22Rv1 (cell line): ENCODE results near the gene ILK.

Experiments
- CTCF ChIP-seq: fragments of 450-650 bp; IDR thresholded peaks from 2 replicates; pipeline ENCODE4 v1.5.1; 2017; ENCODE audit warnings: mild to moderate bottlenecking
- ZFX ChIP-seq: fragments of 450-650 bp; IDR thresholded peaks from 2 replicates; pipeline ENCODE4 v1.6.1; 2017; ENCODE audit warnings: antibody characterized with exemption, borderline replicate concordance

DNA sequence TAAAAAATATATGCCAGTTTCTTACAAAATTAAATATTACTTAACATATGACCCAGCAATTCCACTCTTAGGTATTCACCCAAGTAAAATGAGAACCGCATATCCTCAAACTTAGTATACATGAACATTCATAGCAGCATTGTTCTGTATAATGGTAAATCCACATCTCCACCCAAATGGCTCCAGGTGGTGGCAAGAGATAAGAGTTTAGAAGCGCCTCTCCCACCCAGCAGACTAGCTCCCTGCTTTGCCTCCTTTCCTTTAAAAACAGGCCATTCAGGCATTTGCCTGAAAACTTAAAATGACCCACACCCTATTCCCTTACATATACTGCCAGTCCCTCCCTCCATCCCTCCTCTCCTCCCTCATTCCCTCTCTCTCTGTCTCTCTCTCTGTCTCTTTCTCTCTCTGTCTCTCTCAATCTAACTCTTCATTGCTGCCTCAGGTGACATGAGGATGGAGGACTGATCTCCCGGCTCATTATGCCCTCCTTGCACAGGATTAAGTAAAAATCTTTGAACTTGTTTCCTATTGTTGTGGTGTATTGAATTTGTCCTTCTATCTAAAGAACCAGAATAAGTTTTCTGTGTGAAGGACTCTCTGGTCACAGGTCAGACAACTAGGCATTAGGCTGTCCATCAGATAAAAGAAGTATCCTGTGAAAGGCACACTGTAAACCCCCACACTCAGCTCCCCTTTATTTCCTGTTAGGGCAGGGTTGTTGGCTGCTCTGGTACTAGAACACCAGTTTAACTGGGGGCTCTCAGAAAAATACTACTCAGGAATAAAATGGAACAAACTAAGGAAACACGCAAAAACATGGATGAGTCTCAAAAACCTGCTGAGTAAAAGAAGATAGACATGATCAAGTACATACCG, 48.5 kb upstream of the ILK start:
- TF ChIP-seq CTCF (no peak), ZFX (no peak)
